ENCODE measurements around the gene MAGEA11. TPM values are rescaled to one million over a fixed set of nuclear protein-coding genes. Genes with fewer than 3 reads are reported as not detected.
"Not testable (repeated sequence)": the region's sequence is repeated elsewhere in the genome, so short reads cannot be mapped to it uniquely, and the experiment has no call there.

MAGEA11 gene
- total RNA-seq, 2 experiments from 2014 or later, result not detected

GRCh38 chrX:149757206-149758067 lies 45.6 kb downstream of the MAGEA11 start:
- no TSS peak for BruUV-seq (replicated peaks)
- H2AFZ ChIP-seq (ENCODE audit: low read length), result no peak overlapping the region
- intact Hi-C loops (cut with micrococcal nuclease; ENCODE audit: unreplicated experiment), result no loop called here
- CTCF ChIA-PET (ENCODE audit: unreplicated experiment), result no interaction called here
- H3K4me3 ChIP-seq (ENCODE audit: low read depth, low read length, poor library complexity, severe bottlenecking), result no peak overlapping the region
- no peaks in the 10 kb centered on the region for H4K20me1 ChIP-seq (ENCODE audit: insufficient read depth, low read length)
- TF ChIP-seq EZH2phosphoT487 (IDR thresholded peaks at IDR 0.05; ENCODE audit: borderline replicate concordance, low read depth, low read length), result no peak
- no peak for TF ChIP-seq CTCF (conservative IDR thresholded peaks at IDR 0.05; ENCODE audit: low read length)
- no peaks in the 10 kb centered on the region for H3K36me3 ChIP-seq (ENCODE audit: insufficient read depth, low read length)
- no peak overlapping the region for H3K4me2 ChIP-seq (ENCODE audit: low read length)
- POLR2A ChIA-PET, result no interaction called here
- H3K9me2 ChIP-seq (ENCODE audit: insufficient read depth, low read length), result no peaks in the 10 kb centered on the region
- DNase-seq (ENCODE audit: low spot score), result no peak
- no peak overlapping the region for H3K27ac ChIP-seq (ENCODE audit: low read depth, low read length, poor library complexity, severe bottlenecking)
- no peaks in the 10 kb centered on the region for H3K4me1 ChIP-seq (ENCODE audit: insufficient read depth, low read length, poor library complexity, severe bottlenecking)
- H3K9me3 ChIP-seq (ENCODE audit: low read length), result no peaks in the 10 kb centered on the region
- H3K79me2 ChIP-seq (ENCODE audit: insufficient read depth, low read depth, low read length), result no peaks in the 10 kb centered on the region

- CTCF ChIA-PET (ENCODE audit: unreplicated experiment), result no interaction called here
- intact Hi-C loops (cut with micrococcal nuclease; ENCODE audit: unreplicated experiment), result no loop called here
- BruUV-seq (replicated peaks), result no TSS peak
Observed at GRCh38 chrX:149758068-149758714, 46.3 kb downstream of the MAGEA11 start.

GRCh38 chrX:149758715-149759078 lies 46.8 kb downstream of the MAGEA11 start:
- H3K9me2 ChIP-seq (ENCODE audit: insufficient read depth, low read length); H3K4me1 ChIP-seq (ENCODE audit: insufficient read depth, low read length, poor library complexity, severe bottlenecking); H3K9me3 ChIP-seq (ENCODE audit: low read length); CTCF ChIA-PET (ENCODE audit: unreplicated experiment); H3K27ac ChIP-seq (ENCODE audit: low read depth, low read length, poor library complexity, severe bottlenecking); H3K4me2 ChIP-seq (ENCODE audit: low read length); H4K20me1 ChIP-seq (ENCODE audit: insufficient read depth, low read length); H2AFZ ChIP-seq (ENCODE audit: low read length); BruUV-seq (replicated peaks); H3K4me3 ChIP-seq (ENCODE audit: low read depth, low read length, poor library complexity, severe bottlenecking); H3K79me2 ChIP-seq (ENCODE audit: insufficient read depth, low read depth, low read length); DNase-seq (ENCODE audit: low spot score); POLR2A ChIA-PET; intact Hi-C loops (cut with micrococcal nuclease; ENCODE audit: unreplicated experiment); H3K36me3 ChIP-seq (ENCODE audit: insufficient read depth, low read length): not testable (repeated sequence)

More at GRCh38 chrX:149758068-149758714, 46.3 kb downstream of the MAGEA11 start:
- Histone ChIP-seq H3K9me2 (ENCODE audit: insufficient read depth, low read length) (no peaks in the 10 kb centered on the region), H4K20me1 (ENCODE audit: insufficient read depth, low read length) (no peaks in the 10 kb centered on the region), H2AFZ (ENCODE audit: low read length) (no peak overlapping the region), H3K9me3 (ENCODE audit: low read length) (no peaks in the 10 kb centered on the region), H3K27ac (ENCODE audit: low read depth, low read length, poor library complexity, severe bottlenecking) (no peak overlapping the region), H3K79me2 (ENCODE audit: insufficient read depth, low read depth, low read length) (no peaks in the 10 kb centered on the region), H3K36me3 (ENCODE audit: insufficient read depth, low read length) (no peaks in the 10 kb centered on the region), H3K4me2 (ENCODE audit: low read length) (no peak overlapping the region), H3K4me1 (ENCODE audit: insufficient read depth, low read length, poor library complexity, severe bottlenecking) (no peaks in the 10 kb centered on the region), H3K4me3 (ENCODE audit: low read depth, low read length, poor library complexity, severe bottlenecking) (no peak overlapping the region)
- POLR2A ChIA-PET, result no interaction called here
- no peak for DNase-seq (ENCODE audit: low spot score)
- no peak for TF ChIP-seq CTCF (conservative IDR thresholded peaks at IDR 0.05; ENCODE audit: low read length)
- TF ChIP-seq EZH2phosphoT487 (IDR thresholded peaks at IDR 0.05; ENCODE audit: borderline replicate concordance, low read depth, low read length), result no peak

Data from OCI-LY7 (cell line).